ENCODE data around the gene CXorf58.

The CXorf58 gene

GRCh38 chrX:23952984-23953907 is 45.4 kb downstream of the CXorf58 start:
- no peak for DNase-seq
- WGBS = 61% methylated on average over 2 of the region's 9 CpGs
- Histone ChIP-seq H3K79me1 (replicated peaks; ENCODE audit: low read length, poor library complexity, severe bottlenecking) (no peaks in the 10 kb centered on the region), H3K9ac (ENCODE audit: low read length) (no peak overlapping the region), H4K91ac (ENCODE audit: low read length) (no peak overlapping the region), H2BK5ac (ENCODE audit: low read depth, low read length, poor library complexity, severe bottlenecking) (no peak overlapping the region), H3K27ac (ENCODE audit: low read length, poor library complexity, severe bottlenecking) (no peak overlapping the region), H3K27me3 (ENCODE audit: control insufficient read depth in 1 of 2, insufficient read depth in 1 of 2, low read length in 2 of 2) (peaks cover 0 to 6% of the 10 kb centered on the region in 2 experiments), H2BK15ac (ENCODE audit: low read depth, poor library complexity, severe bottlenecking) (no peak overlapping the region), H2AFZ (ENCODE audit: low read depth, low read length) (no peak overlapping the region), H3K9me3 (ENCODE audit: control insufficient read depth, low read length) (no peaks in the 10 kb centered on the region), H3K4me3 (ENCODE audit: insufficient read depth in 1 of 2, low read depth in 1 of 2, low read length in 2 of 2) (no peak overlapping the region), H3K4me2 (ENCODE audit: low read length, poor library complexity, severe bottlenecking) (no peak overlapping the region), H2AK5ac (ENCODE audit: low read length, severe bottlenecking) (no peak overlapping the region), H3K4me1 (ENCODE audit: control insufficient read depth, insufficient read depth, low read depth, low read length) (no peaks in the 10 kb centered on the region), H4K8ac (ENCODE audit: low read length) (no peak overlapping the region), H3K36me3 (ENCODE audit: control insufficient read depth in 1 of 2, insufficient read depth in 2 of 2, low read depth in 1 of 2, low read length in 2 of 2) (no peaks in the 10 kb centered on the region), H2BK120ac (ENCODE audit: low read depth, low read length) (no peak overlapping the region), H2BK12ac (ENCODE audit: low read length in 2 of 2) (no peak overlapping the region), H3K23ac (ENCODE audit: low read length in 2 of 2) (no peak overlapping the region), H3K18ac (ENCODE audit: low read depth in 1 of 2, low read length in 2 of 2) (no peak overlapping the region), H3K14ac (ENCODE audit: low read length in 2 of 2) (no peak overlapping the region), H3K4ac (ENCODE audit: low read depth in 1 of 2, low read length in 2 of 2) (peak overlapping the region in 1 of 2 experiments; percentile 15)

GRCh38 chrX:23953908-23954269 is 46.1 kb downstream of the CXorf58 start:
- no peak overlapping the region for H3K27ac ChIP-seq (ENCODE audit: low read length, poor library complexity, severe bottlenecking)
- H2BK12ac ChIP-seq (ENCODE audit: low read length in 2 of 2) = no peak overlapping the region
- no peak overlapping the region for H2AFZ ChIP-seq (ENCODE audit: low read depth, low read length)
- H2BK120ac ChIP-seq (ENCODE audit: low read depth, low read length) = no peak overlapping the region
- H3K9me3 ChIP-seq (ENCODE audit: control insufficient read depth, low read length) = no peaks in the 10 kb centered on the region
- DNase-seq = no peak
- no peak overlapping the region for H2BK15ac ChIP-seq (ENCODE audit: low read depth, poor library complexity, severe bottlenecking)
- H2AK5ac ChIP-seq (ENCODE audit: low read length, severe bottlenecking) = no peak overlapping the region
- H3K4me3 ChIP-seq (ENCODE audit: insufficient read depth in 1 of 2, low read depth in 1 of 2, low read length in 2 of 2) = no peak overlapping the region
- H3K23ac ChIP-seq (ENCODE audit: low read length in 2 of 2) = no peak overlapping the region
- no peak overlapping the region for H3K9ac ChIP-seq (ENCODE audit: low read length)
- no peak overlapping the region for H4K91ac ChIP-seq (ENCODE audit: low read length)
- 100% methylated on average over 9 of the region's 11 CpGs for WGBS
- H4K8ac ChIP-seq (ENCODE audit: low read length) = no peak overlapping the region
- no peak overlapping the region for H3K14ac ChIP-seq (ENCODE audit: low read length in 2 of 2)
- no peak overlapping the region for H3K4me2 ChIP-seq (ENCODE audit: low read length, poor library complexity, severe bottlenecking)
- peaks cover 0 to 6% of the 10 kb centered on the region in 2 experiments for H3K27me3 ChIP-seq (ENCODE audit: control insufficient read depth in 1 of 2, insufficient read depth in 1 of 2, low read length in 2 of 2)
- H3K4ac ChIP-seq (ENCODE audit: low read depth in 1 of 2, low read length in 2 of 2) = no peak overlapping the region
- H3K36me3 ChIP-seq (ENCODE audit: control insufficient read depth in 1 of 2, insufficient read depth in 2 of 2, low read depth in 1 of 2, low read length in 2 of 2) = no peaks in the 10 kb centered on the region
- H2BK5ac ChIP-seq (ENCODE audit: low read depth, low read length, poor library complexity, severe bottlenecking) = no peak overlapping the region
- no peaks in the 10 kb centered on the region for H3K79me1 ChIP-seq (replicated peaks; ENCODE audit: low read length, poor library complexity, severe bottlenecking)
- no peak overlapping the region for H3K18ac ChIP-seq (ENCODE audit: low read depth in 1 of 2, low read length in 2 of 2)
- H3K4me1 ChIP-seq (ENCODE audit: control insufficient read depth, insufficient read depth, low read depth, low read length) = no peaks in the 10 kb centered on the region

GRCh38 chrX:23954396-23954795 is 46.6 kb downstream of the CXorf58 start:
- no peak overlapping the region for H3K9ac ChIP-seq (ENCODE audit: low read length)
- H2BK120ac ChIP-seq (ENCODE audit: low read depth, low read length) = no peak overlapping the region
- no peaks in the 10 kb centered on the region for H3K79me1 ChIP-seq (replicated peaks; ENCODE audit: low read length, poor library complexity, severe bottlenecking)
- H3K14ac ChIP-seq (ENCODE audit: low read length in 2 of 2) = no peak overlapping the region
- H3K23ac ChIP-seq (ENCODE audit: low read length in 2 of 2) = no peak overlapping the region
- no peak overlapping the region for H2BK5ac ChIP-seq (ENCODE audit: low read depth, low read length, poor library complexity, severe bottlenecking)
- H3K9me3 ChIP-seq (ENCODE audit: control insufficient read depth, low read length) = no peaks in the 10 kb centered on the region
- H2AK5ac ChIP-seq (ENCODE audit: low read length, severe bottlenecking) = no peak overlapping the region
- peaks cover 0 to 6% of the 10 kb centered on the region in 2 experiments for H3K27me3 ChIP-seq (ENCODE audit: control insufficient read depth in 1 of 2, insufficient read depth in 1 of 2, low read length in 2 of 2)
- WGBS = 67% methylated on average over 3 of the region's 4 CpGs
- H4K8ac ChIP-seq (ENCODE audit: low read length) = no peak overlapping the region
- H3K36me3 ChIP-seq (ENCODE audit: control insufficient read depth in 1 of 2, insufficient read depth in 2 of 2, low read depth in 1 of 2, low read length in 2 of 2) = no peaks in the 10 kb centered on the region
- DNase-seq = no peak
- no peak overlapping the region for H3K27ac ChIP-seq (ENCODE audit: low read length, poor library complexity, severe bottlenecking)
- H2AFZ ChIP-seq (ENCODE audit: low read depth, low read length) = no peak overlapping the region
- H2BK12ac ChIP-seq (ENCODE audit: low read length in 2 of 2) = no peak overlapping the region
- no peaks in the 10 kb centered on the region for H3K4me1 ChIP-seq (ENCODE audit: control insufficient read depth, insufficient read depth, low read depth, low read length)
- no peak overlapping the region for H4K91ac ChIP-seq (ENCODE audit: low read length)
- no peak overlapping the region for H3K4me3 ChIP-seq (ENCODE audit: insufficient read depth in 1 of 2, low read depth in 1 of 2, low read length in 2 of 2)
- H3K4ac ChIP-seq (ENCODE audit: low read depth in 1 of 2, low read length in 2 of 2) = no peak overlapping the region
- H2BK15ac ChIP-seq (ENCODE audit: low read depth, poor library complexity, severe bottlenecking) = no peak overlapping the region
- H3K18ac ChIP-seq (ENCODE audit: low read depth in 1 of 2, low read length in 2 of 2) = no peak overlapping the region
- H3K4me2 ChIP-seq (ENCODE audit: low read length, poor library complexity, severe bottlenecking) = no peak overlapping the region

GRCh38 chrX:23959781-23960180 is 52.0 kb downstream of the CXorf58 start:
- WGBS = 92% methylated on average over 3 of the region's 3 CpGs
- H3K4me3 ChIP-seq (ENCODE audit: insufficient read depth in 1 of 2, low read depth in 1 of 2, low read length in 2 of 2) = no peak overlapping the region
- H3K27me3 ChIP-seq (ENCODE audit: control insufficient read depth in 1 of 2, insufficient read depth in 1 of 2, low read length in 2 of 2) = peaks cover 0 to 3% of the 10 kb centered on the region in 2 experiments
- H3K36me3 ChIP-seq (ENCODE audit: control insufficient read depth in 1 of 2, insufficient read depth in 2 of 2, low read depth in 1 of 2, low read length in 2 of 2) = no peaks in the 10 kb centered on the region
- no peak overlapping the region for H2AFZ ChIP-seq (ENCODE audit: low read depth, low read length)
- H3K23ac ChIP-seq (ENCODE audit: low read length in 2 of 2) = no peak overlapping the region
- H3K18ac ChIP-seq (ENCODE audit: low read depth in 1 of 2, low read length in 2 of 2) = no peak overlapping the region
- no peak overlapping the region for H2BK12ac ChIP-seq (ENCODE audit: low read length in 2 of 2)
- H3K9ac ChIP-seq (ENCODE audit: low read length) = no peak overlapping the region
- no peak overlapping the region for H3K27ac ChIP-seq (ENCODE audit: low read length, poor library complexity, severe bottlenecking)
- H3K4ac ChIP-seq (ENCODE audit: low read depth in 1 of 2, low read length in 2 of 2) = no peak overlapping the region
- H3K79me1 ChIP-seq (replicated peaks; ENCODE audit: low read length, poor library complexity, severe bottlenecking) = no peaks in the 10 kb centered on the region
- no peak overlapping the region for H2AK5ac ChIP-seq (ENCODE audit: low read length, severe bottlenecking)
- H4K8ac ChIP-seq (ENCODE audit: low read length) = no peak overlapping the region
- DNase-seq = no peak
- no peaks in the 10 kb centered on the region for H3K4me1 ChIP-seq (ENCODE audit: control insufficient read depth, insufficient read depth, low read depth, low read length)
- H3K14ac ChIP-seq (ENCODE audit: low read length in 2 of 2) = no peak overlapping the region
- H2BK15ac ChIP-seq (ENCODE audit: low read depth, poor library complexity, severe bottlenecking) = no peak overlapping the region
- no peak overlapping the region for H2BK120ac ChIP-seq (ENCODE audit: low read depth, low read length)
- no peak overlapping the region for H4K91ac ChIP-seq (ENCODE audit: low read length)
- no peak overlapping the region for H3K4me2 ChIP-seq (ENCODE audit: low read length, poor library complexity, severe bottlenecking)
- H3K9me3 ChIP-seq (ENCODE audit: control insufficient read depth, low read length) = no peaks in the 10 kb centered on the region
- H2BK5ac ChIP-seq (ENCODE audit: low read depth, low read length, poor library complexity, severe bottlenecking) = no peak overlapping the region
